Fibroblast of lung (primary cell): ENCODE data around the gene ZNF638. TPM values are rescaled to one million over a fixed set of nuclear protein-coding genes. Genes with fewer than 3 reads are reported as not detected.

Source experiments
- DNase-seq, 2 donors: peaks; one replicate each; pipeline versions ENCODE4 v3.0.0 to v3.0.0-alpha.2; 2010; ENCODE audit warnings: low read depth in 2 of 2
- H2AFZ ChIP-seq: 2 replicates; pipeline ENCODE4 v1.5.1; 2012; ENCODE audit warnings: low read length, control low read depth, inconsistent platforms
- H3K27ac ChIP-seq: 2 replicates; pipeline ENCODE4 v1.5.1; 2011; ENCODE audit warnings: low read length, control low read depth; ENCODE audit not compliant: insufficient read depth
- H3K27me3 ChIP-seq: 2 replicates; pipeline ENCODE4 v1.5.1; 2011; ENCODE audit warnings: mild to moderate bottlenecking, low read length; ENCODE audit not compliant: control insufficient read depth, insufficient read depth
- H3K36me3 ChIP-seq: 2 replicates; pipeline ENCODE4 v1.5.1; 2011; ENCODE audit warnings: low read length; ENCODE audit not compliant: control insufficient read depth, insufficient read depth
- H3K4me1 ChIP-seq: 2 replicates; pipeline ENCODE4 v1.5.1; 2011; ENCODE audit warnings: low read length; ENCODE audit not compliant: control insufficient read depth, insufficient read depth; ENCODE audit errors: extremely low read depth
- H3K4me2 ChIP-seq: 2 replicates; pipeline ENCODE4 v1.5.1; 2011; ENCODE audit warnings: low read length, control low read depth; ENCODE audit not compliant: insufficient read depth; ENCODE audit errors: extremely low read depth
- H3K4me3 ChIP-seq, 4 experiments: fragments of 200-600 bp in 1 of 4; sonication (generic) in 1 of 4; replicated peaks in 1 of 4; 2 replicates each; pipeline ENCODE4 v1.5.1; 2011 to 2016; ENCODE audit warnings: low read length in 4 of 4, low read depth in 3 of 4, mild to moderate bottlenecking in 3 of 4, control low read depth in 2 of 4, inconsistent platforms in 1 of 4, mixed read lengths in 1 of 4; ENCODE audit not compliant: insufficient read depth in 1 of 4; ENCODE audit errors: control extremely low read depth in 1 of 4
- H3K79me2 ChIP-seq: 2 replicates; pipeline ENCODE4 v1.5.1; 2012; ENCODE audit warnings: mild to moderate bottlenecking, low read length, inconsistent platforms; ENCODE audit not compliant: control insufficient read depth, insufficient read depth
- H3K9ac ChIP-seq: 2 replicates; pipeline ENCODE4 v1.5.1; 2011; ENCODE audit warnings: mild to moderate bottlenecking, low read length, control low read depth; ENCODE audit not compliant: insufficient read depth
- H3K9me3 ChIP-seq: 2 replicates; pipeline ENCODE4 v1.5.1; 2012; ENCODE audit warnings: low read depth, low read length; ENCODE audit not compliant: control insufficient read depth, insufficient read depth
- H4K20me1 ChIP-seq: 2 replicates; pipeline ENCODE4 v1.5.1; 2011; ENCODE audit warnings: low read length; ENCODE audit not compliant: control insufficient read depth, insufficient read depth; ENCODE audit errors: extremely low read depth
- EZH2 ChIP-seq: IDR thresholded peaks from 2 replicates; pipeline ENCODE4 v1.5.1; 2012; ENCODE audit warnings: low read length, control low read depth, mild to moderate bottlenecking; ENCODE audit errors: missing control alignments
- polyA plus RNA-seq, 2 donors: library from polyadenylated mRNA; depleted of rRNA in 1 of 2; stranded (reverse) in 1 of 2; unstranded in 1 of 2; fragments of >200 nt; gene quantifications; 2 replicates each; pipeline ENCODE4 v1.2.1, GENCODE V29; 2011 to 2012; ENCODE audit warnings: missing spikeins in 1 of 2
- total RNA-seq: library from RNA; depleted of rRNA; stranded (reverse); fragments of >200 nt; gene quantifications from 2 replicates; pipeline ENCODE4 v1.2.1, GENCODE V29; 2014
- TF ChIP-seq, protein P1 (sequence below), 2 donors: IDR thresholded peaks in 1 of 2; conservative IDR thresholded peaks in 1 of 2; 1 replicate in 1 of 2; 2 replicates in 1 of 2; pipeline ENCODE4 v1.5.1; 2011 to 2012; ENCODE audit warnings: low read length in 2 of 2, control low read depth in 1 of 2, inconsistent platforms in 1 of 2, low read depth in 1 of 2, mild to moderate bottlenecking in 1 of 2

ZNF638 gene
- total and polyA plus RNA-seq, 2 donors (not counting 1 experiment from before 2014, with no cell fraction given) = 63.8 to 190 TPM

DNA sequence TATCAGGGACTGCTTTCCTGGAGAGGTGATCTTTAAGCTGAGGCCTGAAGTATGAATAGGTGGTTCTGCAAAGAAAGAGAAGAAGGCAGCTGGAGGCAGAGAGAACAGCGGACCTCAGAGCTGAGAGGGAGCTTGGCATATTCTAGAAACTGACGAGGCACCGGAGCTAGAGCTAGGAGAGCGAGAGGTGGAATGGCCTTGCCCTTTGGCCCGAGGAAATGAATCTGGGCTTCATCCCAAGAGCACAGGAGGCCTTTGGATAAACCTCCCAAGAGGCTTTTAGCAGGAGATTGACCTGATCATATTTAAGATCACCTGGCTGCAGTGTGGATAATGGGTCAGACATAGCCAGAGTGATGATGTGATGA, 129.7 kb downstream of the ZNF638 start:
- TF ChIP-seq, protein P1, sequence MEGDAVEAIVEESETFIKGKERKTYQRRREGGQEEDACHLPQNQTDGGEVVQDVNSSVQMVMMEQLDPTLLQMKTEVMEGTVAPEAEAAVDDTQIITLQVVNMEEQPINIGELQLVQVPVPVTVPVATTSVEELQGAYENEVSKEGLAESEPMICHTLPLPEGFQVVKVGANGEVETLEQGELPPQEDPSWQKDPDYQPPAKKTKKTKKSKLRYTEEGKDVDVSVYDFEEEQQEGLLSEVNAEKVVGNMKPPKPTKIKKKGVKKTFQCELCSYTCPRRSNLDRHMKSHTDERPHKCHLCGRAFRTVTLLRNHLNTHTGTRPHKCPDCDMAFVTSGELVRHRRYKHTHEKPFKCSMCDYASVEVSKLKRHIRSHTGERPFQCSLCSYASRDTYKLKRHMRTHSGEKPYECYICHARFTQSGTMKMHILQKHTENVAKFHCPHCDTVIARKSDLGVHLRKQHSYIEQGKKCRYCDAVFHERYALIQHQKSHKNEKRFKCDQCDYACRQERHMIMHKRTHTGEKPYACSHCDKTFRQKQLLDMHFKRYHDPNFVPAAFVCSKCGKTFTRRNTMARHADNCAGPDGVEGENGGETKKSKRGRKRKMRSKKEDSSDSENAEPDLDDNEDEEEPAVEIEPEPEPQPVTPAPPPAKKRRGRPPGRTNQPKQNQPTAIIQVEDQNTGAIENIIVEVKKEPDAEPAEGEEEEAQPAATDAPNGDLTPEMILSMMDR (conservative IDR thresholded peaks at IDR 0.05 in 1 of 2, IDR thresholded peaks at IDR 0.05 in 1 of 2; ENCODE audit: low read depth in 1 of 2, low read length in 2 of 2) = no peak
- TF ChIP-seq EZH2 = no peak
- Histone ChIP-seq H2AFZ (no peak overlapping the region), H3K9ac (no peak overlapping the region), H3K4me1 (no peaks in the 10 kb centered on the region), H3K27me3 (peaks cover 24% of the 10 kb centered on the region), H4K20me1 (no peaks in the 10 kb centered on the region), H3K79me2 (no peaks in the 10 kb centered on the region), H3K4me2 (no peak overlapping the region), H3K4me3 (no peak overlapping the region), H3K9me3 (no peaks in the 10 kb centered on the region), H3K36me3 (no peaks in the 10 kb centered on the region), H3K27ac (no peak overlapping the region)
- DNase-seq = no peak

DNA sequence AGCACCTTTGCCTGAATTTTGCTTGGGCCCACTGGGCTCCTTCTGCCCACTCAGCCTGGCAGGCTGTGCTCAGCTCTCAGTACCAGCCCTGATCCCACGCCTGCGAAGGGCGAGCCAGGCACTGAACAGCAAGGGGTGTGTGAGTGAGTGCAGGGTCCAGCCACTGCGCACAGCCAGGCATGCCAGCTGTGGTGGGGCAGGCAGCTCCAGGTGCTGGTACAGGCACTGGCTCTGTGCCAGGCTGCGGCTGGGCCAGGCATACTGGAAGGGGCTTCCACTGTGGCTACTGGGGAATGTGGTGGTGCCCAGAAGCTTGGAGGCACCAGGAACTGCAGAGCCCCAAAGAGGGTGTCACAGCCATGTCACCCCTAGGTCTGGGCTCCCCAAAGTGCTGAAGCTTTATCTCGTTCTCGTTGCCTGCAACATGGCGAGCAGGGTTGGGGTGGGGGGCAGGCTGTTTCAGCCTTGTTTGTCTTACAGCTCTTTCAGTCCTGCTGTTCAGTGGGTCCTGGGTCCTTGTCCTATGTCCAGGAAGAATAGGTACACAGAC, 130.5 kb downstream of the ZNF638 start:
- Histone ChIP-seq H3K79me2 (no peaks in the 10 kb centered on the region), H3K4me2 (no peak overlapping the region), H3K4me1 (no peaks in the 10 kb centered on the region), H3K9me3 (no peaks in the 10 kb centered on the region), H3K4me3 (no peak overlapping the region), H2AFZ (no peak overlapping the region), H3K27ac (no peak overlapping the region), H4K20me1 (no peaks in the 10 kb centered on the region), H3K27me3 (peaks cover 29% of the 10 kb centered on the region), H3K36me3 (no peaks in the 10 kb centered on the region), H3K9ac (no peak overlapping the region)
- DNase-seq = no peak
- no peak for TF ChIP-seq EZH2
- TF ChIP-seq, protein P1 (conservative IDR thresholded peaks at IDR 0.05 in 1 of 2, IDR thresholded peaks at IDR 0.05 in 1 of 2; ENCODE audit: low read depth in 1 of 2, low read length in 2 of 2) = no peak

DNA sequence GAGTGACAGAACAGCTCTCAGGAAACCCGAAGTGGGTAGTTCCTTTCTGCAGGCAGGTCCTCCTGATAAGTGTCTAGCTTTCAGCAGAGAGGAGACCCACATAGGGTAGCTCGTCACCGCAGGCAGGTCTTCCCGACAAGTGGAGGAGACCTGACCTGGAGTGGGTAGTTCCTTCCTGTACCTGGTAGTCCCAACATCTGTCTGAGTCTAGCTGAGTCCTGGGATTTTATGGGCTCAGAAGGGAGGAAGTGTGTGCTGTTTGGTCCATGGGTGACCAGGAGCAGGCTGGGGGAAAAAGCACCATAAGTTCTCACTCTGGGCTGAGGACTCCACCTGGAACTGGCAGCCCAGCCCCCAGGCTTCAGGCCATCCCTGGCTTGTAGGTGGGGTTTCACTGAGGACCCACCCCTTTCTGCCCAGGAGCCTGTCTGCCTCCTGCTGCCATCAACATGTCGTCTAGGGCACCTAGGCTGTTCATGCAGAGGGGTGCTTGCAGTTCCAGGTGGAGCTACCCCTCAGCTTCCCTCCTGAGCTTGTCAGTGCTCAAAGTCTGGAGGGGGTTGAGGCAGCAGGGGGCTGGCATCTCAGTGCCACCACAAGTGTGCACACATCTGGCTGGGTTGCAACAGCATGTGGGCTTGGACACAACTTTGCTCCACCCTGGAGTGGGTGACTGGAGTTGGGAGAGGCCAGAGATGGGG, 131.2 kb downstream of the ZNF638 start:
- no peak overlapping the region for H3K27ac ChIP-seq
- no peak overlapping the region for H3K4me2 ChIP-seq

More for the DNA sequence above, 131.2 kb downstream of the ZNF638 start:
- Histone ChIP-seq H4K20me1 (no peaks in the 10 kb centered on the region), H3K9me3 (no peaks in the 10 kb centered on the region), H2AFZ (no peak overlapping the region), H3K79me2 (no peaks in the 10 kb centered on the region), H3K27me3 (peaks cover 29% of the 10 kb centered on the region), H3K9ac (no peak overlapping the region), H3K4me3 (no peak overlapping the region), H3K4me1 (no peaks in the 10 kb centered on the region), H3K36me3 (no peaks in the 10 kb centered on the region)
- DNase-seq = no peak
- no peak for TF ChIP-seq EZH2
- TF ChIP-seq, protein P1 (conservative IDR thresholded peaks at IDR 0.05 in 1 of 2, IDR thresholded peaks at IDR 0.05 in 1 of 2; ENCODE audit: low read depth in 1 of 2, low read length in 2 of 2) = no peak
